ENCODE results near the gene LPP.

The LPP gene

GRCh38 chr3:188339410-188340295 lies 185.7 kb downstream of the LPP start:
- no peak for FAIRE-seq

GRCh38 chr3:188341501-188341900 lies 187.5 kb downstream of the LPP start:
- no peak for FAIRE-seq

- no peak for FAIRE-seq
Measured at GRCh38 chr3:188342991-188343732, 189.2 kb downstream of the LPP start.

- no peak for FAIRE-seq
Measured at GRCh38 chr3:188343894-188344293, 189.9 kb downstream of the LPP start.

GRCh38 chr3:188345223-188345622 lies 191.3 kb downstream of the LPP start:
- FAIRE-seq = no peak

- FAIRE-seq = no peak
Measured at GRCh38 chr3:188348435-188349244, 194.7 kb downstream of the LPP start.

- FAIRE-seq = no peak
Measured at GRCh38 chr3:188349351-188349901, 195.5 kb downstream of the LPP start.

- FAIRE-seq = no peak
Measured at GRCh38 chr3:188349933-188350332, 196.0 kb downstream of the LPP start.

GRCh38 chr3:188350961-188351360 lies 197.0 kb downstream of the LPP start:
- FAIRE-seq = no peak

- FAIRE-seq = no peak
Measured at GRCh38 chr3:188351648-188352047, 197.7 kb downstream of the LPP start.

GRCh38 chr3:188352196-188352927 lies 198.4 kb downstream of the LPP start:
- no peak for FAIRE-seq

- FAIRE-seq = no peak
Measured at GRCh38 chr3:188353426-188353825, 199.5 kb downstream of the LPP start.

- no peak for FAIRE-seq
Measured at GRCh38 chr3:188358787-188359493, 205.0 kb downstream of the LPP start.

- no peak for FAIRE-seq
Measured at GRCh38 chr3:188360364-188360881, 206.5 kb downstream of the LPP start.

- no peak for FAIRE-seq
Measured at GRCh38 chr3:188361888-188362287, 207.9 kb downstream of the LPP start.

GRCh38 chr3:188362405-188362831 lies 208.5 kb downstream of the LPP start:
- FAIRE-seq = no peak

GRCh38 chr3:188365184-188365583 lies 211.2 kb downstream of the LPP start:
- no peak for FAIRE-seq

GRCh38 chr3:188365988-188366698 lies 212.2 kb downstream of the LPP start:
- no peak for FAIRE-seq

GRCh38 chr3:188367678-188368077 lies 213.7 kb downstream of the LPP start:
- no peak for FAIRE-seq

- no peak for FAIRE-seq
Measured at GRCh38 chr3:188369526-188369925, 215.6 kb downstream of the LPP start.
